ENCODE results near the gene LZTR1.

GRCh38 chr22:20980938-20981722, 967 bp upstream of the LZTR1 start:
- TF ChIP-seq POLR2A (IDR thresholded peaks at IDR 0.05; ENCODE audit: low read depth) (no peak), CTCF (IDR thresholded peaks at IDR 0.05) (no peak)
